ENCODE results near the gene SLC35B4.

DNA sequence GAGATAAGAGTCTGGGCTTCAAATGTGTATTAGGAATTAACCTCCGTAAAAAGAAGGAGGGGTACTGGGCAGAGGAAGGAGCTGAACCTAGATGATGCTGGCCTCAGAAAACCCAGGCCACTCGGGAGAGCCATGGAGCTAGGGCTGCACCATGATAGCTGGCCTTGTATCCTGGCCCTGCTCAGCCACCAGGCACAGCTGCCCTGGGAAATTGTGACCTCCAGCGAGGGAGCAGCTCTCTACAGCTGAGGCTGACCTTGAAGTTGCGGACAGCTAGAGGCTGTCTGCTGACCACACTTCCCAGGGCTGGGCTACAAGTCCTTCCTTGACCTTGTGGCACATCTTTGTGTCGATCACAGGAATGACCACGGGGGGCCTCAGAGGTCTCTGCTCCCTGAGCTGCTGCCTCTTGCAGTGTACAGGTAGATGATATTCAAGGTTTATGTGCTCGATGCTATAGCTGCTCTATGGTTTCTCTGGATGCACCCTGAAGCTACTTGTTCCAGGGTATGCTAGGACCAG lies 38.3 kb upstream of the SLC35B4 start:
- TF ChIP-seq, protein P1, sequence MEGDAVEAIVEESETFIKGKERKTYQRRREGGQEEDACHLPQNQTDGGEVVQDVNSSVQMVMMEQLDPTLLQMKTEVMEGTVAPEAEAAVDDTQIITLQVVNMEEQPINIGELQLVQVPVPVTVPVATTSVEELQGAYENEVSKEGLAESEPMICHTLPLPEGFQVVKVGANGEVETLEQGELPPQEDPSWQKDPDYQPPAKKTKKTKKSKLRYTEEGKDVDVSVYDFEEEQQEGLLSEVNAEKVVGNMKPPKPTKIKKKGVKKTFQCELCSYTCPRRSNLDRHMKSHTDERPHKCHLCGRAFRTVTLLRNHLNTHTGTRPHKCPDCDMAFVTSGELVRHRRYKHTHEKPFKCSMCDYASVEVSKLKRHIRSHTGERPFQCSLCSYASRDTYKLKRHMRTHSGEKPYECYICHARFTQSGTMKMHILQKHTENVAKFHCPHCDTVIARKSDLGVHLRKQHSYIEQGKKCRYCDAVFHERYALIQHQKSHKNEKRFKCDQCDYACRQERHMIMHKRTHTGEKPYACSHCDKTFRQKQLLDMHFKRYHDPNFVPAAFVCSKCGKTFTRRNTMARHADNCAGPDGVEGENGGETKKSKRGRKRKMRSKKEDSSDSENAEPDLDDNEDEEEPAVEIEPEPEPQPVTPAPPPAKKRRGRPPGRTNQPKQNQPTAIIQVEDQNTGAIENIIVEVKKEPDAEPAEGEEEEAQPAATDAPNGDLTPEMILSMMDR (IDR thresholded peaks at IDR 0.05), result no peak
- no peak for TF ChIP-seq EP300 (IDR thresholded peaks at IDR 0.05)
